Stimulated activated CD4-positive, alpha-beta T cell treated with anti-CD3 and anti-CD28 coated beads, Interleukin-15, amount 100 ng/mL, for 24 hours (primary cell): ENCODE results near the gene AP1S1.
"Not testable (repeated sequence)": the region's sequence is repeated elsewhere in the genome, so short reads cannot be mapped to it uniquely, and the experiment has no call there.

Experiments
- DNase-seq: peaks from one replicate; pipeline ENCODE4 v3.0.0-alpha.2; 2020

Gene AP1S1

DNA sequence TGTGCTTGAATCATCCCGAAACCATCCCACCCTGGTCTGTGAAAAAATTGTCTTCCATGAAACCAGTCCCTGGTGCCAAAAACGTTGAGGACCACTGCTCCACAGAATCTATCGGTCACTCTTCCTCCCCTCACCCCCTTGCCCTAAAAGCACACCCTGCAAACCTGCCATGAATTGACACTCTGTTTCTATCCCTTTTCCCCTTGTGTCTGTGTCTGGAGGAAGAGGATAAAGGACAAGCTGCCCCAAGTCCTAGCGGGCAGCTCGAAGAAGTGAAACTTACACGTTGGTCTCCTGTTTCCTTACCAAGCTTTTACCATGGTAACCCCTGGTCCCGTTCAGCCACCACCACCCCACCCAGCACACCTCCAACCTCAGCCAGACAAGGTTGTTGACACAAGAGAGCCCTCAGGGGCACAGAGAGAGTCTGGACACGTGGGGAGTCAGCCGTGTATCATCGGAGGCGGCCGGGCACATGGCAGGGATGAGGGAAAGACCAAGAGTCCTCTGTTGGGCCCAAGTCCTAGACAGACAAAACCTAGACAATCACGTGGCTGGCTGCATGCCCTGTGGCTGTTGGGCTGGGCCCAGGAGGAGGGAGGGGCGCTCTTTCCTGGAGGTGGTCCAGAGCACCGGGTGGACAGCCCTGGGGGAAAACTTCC lies 28.2 kb upstream of the AP1S1 start:
- DNase-seq, result no peak

DNA sequence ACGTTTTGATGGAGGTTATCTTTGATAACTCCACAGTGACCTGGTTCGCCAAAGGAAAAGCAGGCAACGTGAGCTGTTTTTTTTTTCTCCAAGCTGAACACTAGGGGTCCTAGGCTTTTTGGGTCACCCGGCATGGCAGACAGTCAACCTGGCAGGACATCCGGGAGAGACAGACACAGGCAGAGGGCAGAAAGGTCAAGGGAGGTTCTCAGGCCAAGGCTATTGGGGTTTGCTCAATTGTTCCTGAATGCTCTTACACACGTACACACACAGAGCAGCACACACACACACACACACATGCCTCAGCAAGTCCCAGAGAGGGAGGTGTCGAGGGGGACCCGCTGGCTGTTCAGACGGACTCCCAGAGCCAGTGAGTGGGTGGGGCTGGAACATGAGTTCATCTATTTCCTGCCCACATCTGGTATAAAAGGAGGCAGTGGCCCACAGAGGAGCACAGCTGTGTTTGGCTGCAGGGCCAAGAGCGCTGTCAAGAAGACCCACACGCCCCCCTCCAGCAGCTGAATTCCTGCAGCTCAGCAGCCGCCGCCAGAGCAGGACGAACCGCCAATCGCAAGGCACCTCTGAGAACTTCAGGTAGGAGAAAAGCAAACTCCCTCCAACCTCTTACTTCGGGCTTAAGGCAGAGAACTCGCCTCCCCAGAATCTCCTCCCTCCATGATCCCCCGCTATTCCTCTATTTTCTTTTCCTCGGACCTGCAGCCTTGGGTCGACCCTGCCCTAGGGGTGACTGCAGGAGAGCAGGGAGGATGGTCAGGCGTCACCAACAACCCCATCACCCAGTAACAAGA lies 27.4 kb upstream of the AP1S1 start, which contains the start of gene SERPINE1:
SERPINE1 (plus strand) TSS at position 454 of the 809 bp plus-strand sequence. CDS start 1,290 bp downstream, outside the sequence.
- peak; percentile 57 for DNase-seq

DNA sequence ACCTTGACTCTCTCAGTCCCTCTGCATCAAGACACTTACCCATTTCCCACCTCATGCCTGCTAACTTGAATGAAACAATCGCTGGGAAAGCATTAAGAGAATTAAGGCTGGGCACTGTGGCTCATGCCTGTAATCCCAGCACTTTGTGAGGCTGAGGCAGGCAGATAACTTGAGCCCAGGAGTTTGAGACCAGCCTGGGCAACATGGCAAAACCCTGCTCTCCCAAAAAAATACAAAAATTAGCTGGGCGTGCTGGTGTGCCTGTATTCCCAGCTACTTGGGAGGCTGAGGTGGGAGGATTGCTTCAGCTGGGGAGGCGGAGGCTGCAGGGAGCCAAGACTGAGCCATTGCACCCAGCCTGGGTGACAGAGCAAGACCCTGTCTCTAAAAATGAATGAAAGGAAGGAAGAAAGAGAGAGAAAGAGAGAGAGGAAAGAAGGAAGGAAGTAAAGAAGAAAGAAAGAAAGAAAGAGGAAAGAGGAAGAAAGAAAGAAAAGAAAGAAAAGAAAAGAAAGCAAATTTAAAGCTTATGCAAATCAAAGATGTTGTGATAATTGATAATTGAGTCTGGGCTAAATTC lies 26.7 kb upstream of the AP1S1 start:
- no peak for DNase-seq

DNA sequence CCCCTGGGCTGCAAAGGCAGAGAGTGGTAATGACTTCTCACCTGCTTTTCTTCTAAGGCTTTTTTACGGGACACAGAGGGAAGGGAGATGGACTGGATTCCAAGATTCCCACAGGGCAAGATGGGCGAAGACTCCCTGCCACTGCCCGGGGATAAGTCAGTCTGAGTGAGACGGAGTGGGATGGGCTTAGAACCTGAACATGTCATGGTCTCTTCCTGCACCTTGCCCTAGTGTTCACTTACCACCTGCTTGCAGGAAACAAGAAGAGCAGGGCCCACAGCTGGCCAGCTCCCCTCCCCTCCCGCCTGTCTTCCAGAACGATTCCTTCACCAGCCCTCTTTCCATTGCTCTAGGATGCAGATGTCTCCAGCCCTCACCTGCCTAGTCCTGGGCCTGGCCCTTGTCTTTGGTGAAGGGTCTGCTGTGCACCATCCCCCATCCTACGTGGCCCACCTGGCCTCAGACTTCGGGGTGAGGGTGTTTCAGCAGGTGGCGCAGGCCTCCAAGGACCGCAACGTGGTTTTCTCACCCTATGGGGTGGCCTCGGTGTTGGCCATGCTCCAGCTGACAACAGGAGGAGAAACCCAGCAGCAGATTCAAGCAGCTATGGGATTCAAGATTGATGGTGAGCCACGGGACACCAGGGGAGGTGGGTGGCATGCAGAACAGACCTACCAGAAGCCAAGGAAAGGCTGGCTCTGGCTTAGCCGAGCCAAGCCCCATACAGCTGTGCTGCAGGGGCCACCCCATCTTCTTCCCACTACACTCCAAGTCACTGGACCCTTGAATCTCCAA lies 26.0 kb upstream of the AP1S1 start:
- no peak for DNase-seq

DNA sequence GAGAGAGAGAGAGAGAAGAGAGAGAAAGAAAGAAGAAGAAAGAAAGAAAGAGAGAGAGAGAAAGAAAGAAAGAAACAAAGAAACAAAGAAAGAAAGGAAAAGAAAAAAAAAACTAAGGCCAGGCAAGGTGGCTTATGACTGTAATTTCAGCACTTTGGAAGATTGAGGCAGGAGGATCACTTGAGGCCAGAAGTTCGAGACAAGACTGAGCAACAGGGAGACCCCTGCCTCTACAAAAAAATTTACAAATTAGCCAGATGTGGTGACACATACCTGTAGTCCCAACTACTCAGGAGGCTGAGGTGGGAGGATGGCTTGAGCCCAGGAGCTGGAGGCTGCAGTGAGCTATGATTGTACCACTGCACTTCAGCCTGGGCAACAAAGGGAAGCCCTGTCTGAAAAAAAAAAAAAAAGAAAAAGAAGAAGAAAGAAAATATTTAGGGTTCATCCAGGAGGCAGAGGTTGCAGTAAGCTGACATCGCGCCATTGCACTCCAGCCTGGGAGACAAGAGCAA lies 24.6 kb upstream of the AP1S1 start:
- DNase-seq, result no peak

DNA sequence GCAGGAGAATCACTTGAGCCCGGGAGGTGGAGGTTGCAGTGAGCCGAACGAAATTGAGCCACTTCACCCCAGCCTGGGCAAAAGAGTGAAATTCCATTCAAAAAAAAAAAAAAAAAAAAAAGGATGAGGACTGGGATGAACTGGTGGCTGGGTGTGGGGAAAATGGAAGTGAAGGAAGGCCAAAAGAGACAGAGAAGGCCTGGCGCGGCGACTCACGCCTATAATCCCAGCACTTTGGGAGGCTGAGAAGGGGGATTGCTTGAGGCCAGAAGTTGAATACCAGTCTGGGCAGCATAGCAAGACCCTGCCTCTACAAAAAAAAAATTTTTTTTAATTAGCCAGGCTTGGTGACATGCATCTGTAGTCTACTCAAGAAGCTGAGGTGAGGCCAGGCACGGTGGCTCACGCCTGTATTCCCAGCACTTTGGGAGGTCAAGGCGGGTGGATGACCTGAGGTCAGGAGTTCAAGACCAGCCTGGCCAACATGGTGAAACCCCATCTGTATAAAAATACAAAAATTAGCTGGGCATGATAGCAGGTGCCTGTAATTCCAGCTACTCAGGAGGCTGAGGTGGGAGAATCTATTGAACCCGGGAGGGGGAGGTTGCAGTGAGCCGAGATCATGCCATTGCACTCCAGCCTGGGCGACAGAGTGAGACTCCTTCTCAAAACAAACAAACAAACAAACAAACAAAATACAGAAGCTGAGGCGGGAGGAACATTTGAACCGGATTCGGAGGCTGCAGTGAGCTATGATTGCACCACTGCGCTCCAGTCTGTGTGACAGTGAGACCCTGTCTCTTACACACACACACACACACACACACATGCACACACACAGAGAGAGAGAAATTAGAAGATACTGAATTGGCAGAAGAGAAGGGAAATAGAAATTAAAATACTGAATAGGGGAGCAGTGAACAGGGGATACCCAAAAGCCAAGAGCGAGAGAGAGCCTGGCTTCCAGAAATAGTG lies 21.4 kb upstream of the AP1S1 start:
- DNase-seq, result not testable (repeated sequence)

DNA sequence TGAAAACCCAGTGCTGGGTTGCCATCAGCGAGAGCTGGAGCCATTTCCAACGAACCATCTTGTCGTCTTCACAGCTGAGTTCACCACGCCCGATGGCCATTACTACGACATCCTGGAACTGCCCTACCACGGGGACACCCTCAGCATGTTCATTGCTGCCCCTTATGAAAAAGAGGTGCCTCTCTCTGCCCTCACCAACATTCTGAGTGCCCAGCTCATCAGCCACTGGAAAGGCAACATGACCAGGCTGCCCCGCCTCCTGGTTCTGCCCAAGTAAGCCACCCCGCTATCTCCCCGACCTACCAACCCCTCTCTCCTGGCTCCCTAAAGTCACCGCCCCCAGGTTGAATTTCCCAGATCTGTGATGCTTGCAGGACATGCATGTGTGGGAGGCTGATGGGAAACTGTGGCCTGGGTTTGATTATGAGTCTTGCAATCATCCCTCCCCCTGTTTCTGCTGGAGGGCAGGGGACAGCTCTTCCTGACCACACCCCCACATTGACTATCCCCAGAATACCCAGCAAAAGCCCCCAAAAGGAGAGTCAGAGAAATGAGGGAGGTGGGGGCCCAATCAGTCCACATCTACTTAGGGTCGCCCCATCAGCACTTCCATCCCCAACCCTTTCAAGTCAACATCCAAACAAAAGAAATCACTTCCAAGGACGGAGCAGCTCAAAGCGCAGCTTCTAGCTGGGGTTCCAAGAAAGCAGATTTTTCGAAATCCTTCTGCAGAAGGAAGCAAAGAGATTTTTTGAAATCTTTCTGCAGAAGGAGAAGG lies 20.5 kb upstream of the AP1S1 start:
- DNase-seq, result no peak

DNA sequence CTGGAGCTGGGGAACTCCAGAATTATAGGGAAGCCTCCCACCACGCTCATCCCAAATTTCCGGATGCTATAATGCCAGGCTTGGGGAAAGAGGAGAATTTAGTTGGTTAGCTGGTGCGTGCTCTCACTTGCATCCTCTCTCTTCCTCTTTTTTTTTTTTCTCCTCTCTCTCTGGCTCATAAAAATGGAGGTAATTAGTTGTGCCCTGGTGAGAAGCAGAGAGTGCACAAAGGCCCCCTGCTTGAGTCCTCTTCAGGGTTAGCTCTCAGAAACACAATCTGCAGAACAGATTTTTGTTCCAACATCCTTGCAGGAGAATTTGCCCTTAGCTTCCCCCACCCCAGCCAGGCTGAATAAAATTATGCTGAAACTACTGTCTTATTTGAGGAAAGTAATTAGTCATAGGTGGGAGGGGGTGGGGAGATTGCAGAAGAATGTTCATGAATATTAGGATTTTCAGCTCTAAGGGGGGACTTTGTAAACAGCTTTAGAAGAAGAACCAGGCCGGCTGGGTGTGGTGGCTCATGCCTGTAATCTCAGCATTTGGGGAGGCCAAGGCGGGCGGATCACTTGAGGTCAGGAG lies 19.8 kb upstream of the AP1S1 start:
- DNase-seq, result no peak

DNA sequence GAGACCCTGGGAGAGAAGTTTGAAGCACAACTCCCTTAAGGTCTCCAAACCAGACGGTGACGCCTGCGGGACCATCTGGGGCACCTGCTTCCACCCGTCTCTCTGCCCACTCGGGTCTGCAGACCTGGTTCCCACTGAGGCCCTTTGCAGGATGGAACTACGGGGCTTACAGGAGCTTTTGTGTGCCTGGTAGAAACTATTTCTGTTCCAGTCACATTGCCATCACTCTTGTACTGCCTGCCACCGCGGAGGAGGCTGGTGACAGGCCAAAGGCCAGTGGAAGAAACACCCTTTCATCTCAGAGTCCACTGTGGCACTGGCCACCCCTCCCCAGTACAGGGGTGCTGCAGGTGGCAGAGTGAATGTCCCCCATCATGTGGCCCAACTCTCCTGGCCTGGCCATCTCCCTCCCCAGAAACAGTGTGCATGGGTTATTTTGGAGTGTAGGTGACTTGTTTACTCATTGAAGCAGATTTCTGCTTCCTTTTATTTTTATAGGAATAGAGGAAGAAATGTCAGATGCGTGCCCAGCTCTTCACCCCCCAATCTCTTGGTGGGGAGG lies 16.5 kb upstream of the AP1S1 start:
- no peak for DNase-seq

DNA sequence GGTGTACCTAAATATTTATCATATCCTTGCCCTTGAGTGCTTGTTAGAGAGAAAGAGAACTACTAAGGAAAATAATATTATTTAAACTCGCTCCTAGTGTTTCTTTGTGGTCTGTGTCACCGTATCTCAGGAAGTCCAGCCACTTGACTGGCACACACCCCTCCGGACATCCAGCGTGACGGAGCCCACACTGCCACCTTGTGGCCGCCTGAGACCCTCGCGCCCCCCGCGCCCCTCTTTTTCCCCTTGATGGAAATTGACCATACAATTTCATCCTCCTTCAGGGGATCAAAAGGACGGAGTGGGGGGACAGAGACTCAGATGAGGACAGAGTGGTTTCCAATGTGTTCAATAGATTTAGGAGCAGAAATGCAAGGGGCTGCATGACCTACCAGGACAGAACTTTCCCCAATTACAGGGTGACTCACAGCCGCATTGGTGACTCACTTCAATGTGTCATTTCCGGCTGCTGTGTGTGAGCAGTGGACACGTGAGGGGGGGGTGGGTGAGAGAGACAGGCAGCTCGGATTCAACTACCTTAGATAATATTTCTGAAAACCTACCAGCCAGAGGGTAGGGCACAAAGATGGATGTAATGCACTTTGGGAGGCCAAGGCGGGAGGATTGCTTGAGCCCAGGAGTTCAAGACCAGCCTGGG lies 15.9 kb upstream of the AP1S1 start:
- DNase-seq, result peak; percentile 93

DNA sequence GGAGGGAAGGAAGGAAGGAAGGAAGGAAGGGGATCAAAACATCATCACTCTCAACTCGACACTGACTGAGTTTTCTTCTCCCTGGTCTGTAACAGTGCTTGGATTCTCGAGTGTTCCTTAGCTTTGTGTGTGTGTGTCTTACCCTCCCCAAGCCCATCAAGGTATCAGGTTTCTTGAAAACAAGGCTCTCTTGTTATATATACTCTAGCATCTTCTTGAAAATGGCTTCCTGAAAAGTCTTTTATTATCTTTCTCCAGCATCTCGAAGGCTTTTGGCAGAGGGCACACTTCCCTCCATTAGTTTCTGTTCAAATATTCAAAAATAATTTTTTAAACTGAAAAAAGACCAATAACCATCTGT lies 14.0 kb upstream of the AP1S1 start:
- no peak for DNase-seq

DNA sequence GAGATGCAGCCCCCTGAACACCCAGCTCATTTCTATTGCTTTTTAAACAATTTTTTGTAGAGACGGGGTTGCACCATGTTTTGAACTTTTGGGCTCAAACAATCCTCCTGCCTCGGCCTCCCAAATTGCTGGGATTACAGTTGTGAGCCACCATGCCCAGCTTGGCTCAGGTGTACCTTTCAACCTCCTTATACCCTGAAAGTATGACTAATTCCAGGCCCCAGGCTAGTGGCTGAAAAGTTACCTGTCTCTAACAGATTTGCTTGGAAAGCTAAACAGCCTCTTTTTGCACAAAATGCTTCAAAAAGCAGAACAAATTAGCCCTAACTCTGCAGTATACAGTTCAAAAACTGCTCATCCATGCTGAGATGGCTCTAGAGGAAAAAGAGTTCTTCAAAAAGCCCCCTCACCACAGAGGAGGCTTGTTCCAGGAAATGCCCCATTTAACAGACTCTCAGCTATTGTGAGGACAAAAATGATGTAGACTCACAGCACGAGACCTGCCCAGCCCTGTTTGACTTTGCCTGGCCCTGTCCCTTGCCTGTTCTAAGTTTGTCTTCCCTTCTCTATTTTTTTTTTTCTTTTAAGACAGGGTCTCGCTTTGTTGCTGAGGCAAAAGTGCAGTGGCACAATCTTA lies 13.4 kb upstream of the AP1S1 start:
- no peak for DNase-seq

DNA sequence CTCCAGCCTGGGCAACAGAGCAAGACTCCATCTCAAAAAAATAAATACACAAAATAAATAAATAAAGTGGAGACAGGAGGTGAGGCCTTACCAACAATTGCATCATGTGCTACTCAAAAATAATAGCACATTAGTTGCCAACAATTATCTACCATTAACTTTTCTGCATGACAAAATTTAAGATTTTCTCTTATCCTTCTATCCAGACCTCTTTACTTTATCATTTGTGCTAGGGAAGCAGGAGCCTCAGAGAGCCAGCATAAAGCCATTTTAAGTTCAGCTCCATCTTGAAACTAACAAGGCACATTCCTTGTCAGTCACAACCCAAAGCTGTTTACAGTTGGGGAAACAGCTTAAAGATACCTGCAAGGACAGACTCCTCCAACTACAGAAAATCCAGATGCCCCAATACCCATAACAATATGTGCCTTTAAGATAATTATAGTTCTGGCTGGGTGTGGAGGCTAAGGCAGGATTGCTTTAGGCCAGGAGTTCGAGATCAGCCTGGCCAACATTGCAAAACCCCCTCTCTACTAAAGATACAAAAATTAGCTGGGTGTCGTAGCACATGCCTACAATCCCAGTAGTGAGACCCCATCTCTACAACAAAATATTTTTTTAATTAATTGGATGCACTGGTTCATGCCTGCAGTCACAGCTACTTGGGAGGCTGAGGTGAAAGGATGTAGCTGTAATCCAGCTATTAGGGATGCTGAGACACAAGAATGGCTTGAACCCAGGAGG lies 2.2 kb upstream of the AP1S1 start:
- DNase-seq, result no peak

DNA sequence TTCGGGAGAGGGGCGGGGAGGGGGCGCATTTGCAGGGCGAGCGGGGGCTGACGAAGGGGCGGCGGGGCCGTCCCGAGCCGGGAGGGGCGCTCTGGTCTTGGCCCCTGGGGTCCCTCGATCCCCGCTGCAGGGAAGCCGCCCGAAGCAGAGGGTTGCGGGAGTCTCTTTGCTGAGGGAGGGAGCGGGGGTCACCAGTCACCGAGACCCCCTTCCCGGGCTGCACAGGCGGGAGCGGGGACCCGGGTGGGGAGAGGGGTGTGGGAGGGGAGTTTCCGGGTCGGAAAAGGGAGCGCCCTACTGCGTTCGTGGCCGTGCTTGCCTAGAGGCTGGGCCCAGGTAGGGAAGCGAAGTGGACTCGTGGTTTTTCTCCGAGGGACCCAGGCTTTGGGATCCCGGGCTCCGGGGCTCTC lies 422 bp downstream of the AP1S1 start:
- DNase-seq, result no peak

DNA sequence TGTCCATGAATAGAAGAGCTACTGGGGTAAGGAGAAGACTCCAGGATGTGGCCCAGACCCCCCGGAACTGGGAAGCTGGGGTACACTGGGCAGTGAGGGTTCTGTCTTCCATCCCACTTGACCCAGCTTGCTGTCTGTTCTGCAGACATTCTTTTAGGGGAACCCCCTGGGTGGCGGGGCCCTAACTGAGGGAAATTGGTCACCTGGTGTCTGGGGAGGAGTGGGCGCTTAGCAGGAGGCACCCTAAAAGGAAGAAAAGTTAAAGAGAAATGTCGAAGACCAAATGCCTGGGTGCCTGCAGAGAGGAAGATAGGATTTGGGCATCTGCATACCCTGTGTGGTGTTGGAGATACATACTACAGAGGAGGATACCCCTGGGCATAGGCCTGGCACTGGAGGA lies 1.0 kb downstream of the AP1S1 start:
- DNase-seq, result no peak

DNA sequence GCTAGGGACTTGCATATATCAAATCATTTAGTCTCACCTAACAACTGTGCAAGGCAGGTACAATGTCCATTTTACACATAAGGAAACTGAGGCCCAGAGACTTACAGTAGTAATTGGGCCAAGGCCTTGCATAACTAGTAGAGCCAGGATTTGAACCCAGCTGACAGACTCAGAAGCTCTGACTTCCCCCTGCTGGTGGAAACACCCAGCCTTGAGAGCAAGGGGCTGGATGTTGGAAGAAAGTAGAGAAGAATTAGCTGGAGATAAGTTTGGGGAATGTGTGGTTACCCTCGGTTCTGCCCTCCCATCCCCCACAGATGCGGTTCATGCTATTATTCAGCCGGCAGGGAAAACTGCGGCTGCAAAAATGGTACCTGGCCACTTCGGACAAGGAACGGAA lies 2.0 kb downstream of the AP1S1 start:
- DNase-seq, result no peak

DNA sequence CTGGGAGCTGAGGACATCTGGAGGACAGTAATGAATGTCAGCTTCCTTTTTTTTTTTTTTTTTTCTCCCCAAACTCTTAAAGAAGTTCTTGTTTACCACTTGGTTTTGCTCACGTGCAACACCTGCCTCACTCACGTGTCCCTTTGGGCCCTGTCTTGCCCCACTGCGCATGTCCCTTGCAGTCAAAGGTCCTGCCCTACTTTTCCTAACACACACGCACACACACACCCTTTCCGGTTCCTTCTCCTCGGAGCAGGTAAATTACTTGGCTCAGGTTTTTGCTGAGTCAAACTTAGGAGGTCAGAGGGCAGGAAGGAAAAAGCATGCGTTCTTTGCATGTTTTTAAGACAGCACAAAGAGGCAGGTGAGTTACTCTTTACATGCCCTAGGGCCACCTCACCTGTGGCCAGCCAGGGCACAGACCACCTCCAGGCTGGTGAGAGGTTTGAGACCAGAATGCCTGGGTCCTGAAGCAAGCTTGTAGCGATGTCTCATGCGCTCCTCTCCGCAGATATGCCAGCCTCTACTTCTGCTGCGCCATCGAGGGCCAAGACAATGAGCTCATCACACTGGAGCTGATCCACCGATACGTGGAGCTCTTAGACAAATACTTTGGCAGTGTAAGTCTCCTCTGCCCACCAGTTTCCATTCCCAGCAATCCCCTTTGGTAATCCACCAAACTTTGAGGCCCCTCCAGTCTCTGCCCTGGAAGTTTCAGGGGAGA lies 2.8 kb downstream of the AP1S1 start:
- no peak for DNase-seq
